LHCN-M2 (cell line): ENCODE data around the gene DACH1. TPM values are rescaled to one million over a fixed set of nuclear protein-coding genes. Genes with fewer than 3 reads are reported as not detected.

Source experiments
- DNase-seq: peaks from one replicate; pipeline ENCODE4 v3.0.0-alpha.2; 2012; ENCODE audit warnings: low read depth
- total RNA-seq: library from RNA; depleted of rRNA; stranded (reverse); fragments of >200 nt; gene quantifications from 2 replicates; pipeline ENCODE4 v1.2.3, GENCODE V29; 2014

DACH1 gene
- total RNA-seq, 1 experiment from 2014 or later = not detected

- DNase-seq = no peak
Observed at GRCh38 chr13:71589032-71589431, 278.0 kb downstream of the DACH1 start.

- DNase-seq = no peak
Observed at GRCh38 chr13:71587817-71588216, 279.2 kb downstream of the DACH1 start.

- DNase-seq = no peak
Observed at GRCh38 chr13:71587193-71587592, 279.8 kb downstream of the DACH1 start.

GRCh38 chr13:71583581-71583980 lies 283.4 kb downstream of the DACH1 start:
- DNase-seq = no peak

- DNase-seq = no peak
Observed at GRCh38 chr13:71580614-71581013, 286.4 kb downstream of the DACH1 start.

DNA sequence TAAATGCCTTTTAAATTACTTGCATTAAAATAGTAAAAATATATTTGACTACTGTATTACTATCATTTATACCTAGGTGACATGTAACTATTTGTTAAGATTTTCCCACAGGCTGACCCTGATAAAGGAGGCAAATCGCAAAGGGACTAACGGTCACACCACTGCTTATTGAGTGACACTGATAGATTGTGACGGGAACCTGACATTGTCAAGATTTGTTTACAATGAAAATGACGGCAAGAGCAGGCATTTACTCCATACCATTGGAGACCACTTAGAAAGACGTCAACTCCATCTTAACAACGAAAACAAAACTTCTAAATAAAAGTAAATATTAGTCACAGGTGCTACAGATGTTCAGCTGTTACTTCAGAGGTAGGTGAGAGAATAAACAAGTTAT lies 289.0 kb downstream of the DACH1 start:
- no peak for DNase-seq

DNA sequence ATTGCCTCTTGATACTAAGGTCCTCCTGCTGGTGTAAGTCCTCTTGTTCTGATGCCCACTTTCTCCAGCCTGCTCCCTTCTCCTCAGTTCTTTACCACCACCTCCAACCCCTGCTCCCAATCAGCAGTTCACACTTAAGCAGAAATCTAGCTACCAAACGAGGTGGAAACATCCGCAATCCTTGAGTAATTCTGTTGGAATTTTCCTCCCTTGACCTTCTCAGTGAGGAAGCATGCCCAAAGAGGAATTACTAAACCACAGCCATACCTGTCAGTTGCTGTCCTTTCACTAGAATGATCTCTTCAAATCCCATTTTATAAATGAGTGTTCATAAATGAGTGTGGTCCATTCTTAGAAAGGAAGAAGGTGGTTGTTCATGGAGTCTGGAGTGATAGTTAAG lies 289.9 kb downstream of the DACH1 start:
- no peak for DNase-seq

DNA sequence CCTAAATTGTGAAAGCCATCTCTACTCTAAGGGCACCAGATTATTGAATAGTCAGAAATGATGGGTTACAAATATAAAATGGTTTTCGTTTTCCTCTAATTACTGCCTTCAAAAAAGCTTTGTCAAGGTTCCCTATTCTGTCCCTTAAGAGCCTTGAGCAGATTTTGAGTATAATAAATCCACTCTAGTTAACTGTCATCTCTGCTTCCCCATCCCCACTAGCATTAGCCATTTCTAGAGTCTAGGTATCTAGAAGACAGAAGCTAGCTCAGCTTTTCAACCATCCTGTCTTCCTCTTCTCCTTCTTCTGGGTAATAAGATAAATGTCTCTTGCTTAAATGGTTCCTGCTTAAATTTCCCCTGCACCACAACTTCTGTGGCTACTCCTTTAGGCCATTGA lies 290.4 kb downstream of the DACH1 start:
- DNase-seq = no peak

DNA sequence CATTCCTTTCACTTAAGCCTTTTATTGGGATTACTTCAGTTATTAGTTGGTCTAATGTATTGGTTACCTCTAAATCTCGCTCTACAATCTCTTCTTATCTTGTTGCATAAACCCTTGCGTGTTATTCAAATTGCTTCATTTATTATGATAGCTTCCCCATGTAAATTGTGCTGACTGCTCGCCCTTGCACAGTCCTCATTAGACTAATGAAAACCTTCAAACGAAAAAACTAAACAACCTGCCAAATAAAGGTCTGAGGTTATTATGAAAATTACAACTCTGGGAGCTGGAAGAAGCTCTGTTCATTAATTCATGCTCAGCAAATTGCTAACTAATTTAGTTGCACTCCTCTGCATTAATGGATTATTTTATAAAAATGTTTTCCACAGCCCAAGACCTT lies 320.1 kb downstream of the DACH1 start:
- DNase-seq = no peak

- no peak for DNase-seq
Observed at GRCh38 chr13:71540098-71540497, 326.9 kb downstream of the DACH1 start.

- no peak for DNase-seq
Observed at GRCh38 chr13:71536201-71536600, 330.8 kb downstream of the DACH1 start.

DNA sequence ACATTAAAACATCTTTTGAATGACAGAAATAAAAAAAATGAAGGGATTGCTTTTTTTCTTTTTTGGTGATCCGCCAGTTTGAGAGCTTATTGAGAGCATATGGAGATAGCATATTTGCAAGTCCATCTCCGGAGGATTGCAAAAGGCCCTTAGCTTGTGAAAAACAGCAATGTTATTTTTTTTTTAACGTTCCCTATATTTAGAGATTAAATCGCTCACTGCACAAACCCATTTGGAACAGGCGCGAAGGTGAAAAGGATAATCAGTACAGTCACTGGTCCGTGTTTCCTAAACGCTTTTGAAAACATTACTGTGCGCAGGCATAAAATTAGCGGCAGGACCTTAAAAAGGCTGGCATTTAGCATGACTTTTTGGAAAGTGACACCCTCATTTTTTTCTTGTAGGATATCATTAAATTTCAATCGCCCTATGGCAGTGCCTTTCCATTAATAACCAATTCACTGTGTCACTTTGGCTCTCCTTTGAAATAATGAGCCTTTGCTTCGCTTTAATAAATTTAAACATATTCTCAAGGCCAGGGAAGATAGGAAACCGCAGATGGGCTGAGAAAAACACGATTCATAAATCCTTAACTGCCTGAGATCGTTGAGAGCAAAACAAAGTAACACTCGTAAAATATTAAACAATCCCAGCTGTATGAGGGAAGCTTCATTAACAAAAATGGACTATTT lies 342.2 kb downstream of the DACH1 start:
- no peak for DNase-seq

- DNase-seq = no peak
Observed at GRCh38 chr13:71524245-71524612, 342.8 kb downstream of the DACH1 start.

DNA sequence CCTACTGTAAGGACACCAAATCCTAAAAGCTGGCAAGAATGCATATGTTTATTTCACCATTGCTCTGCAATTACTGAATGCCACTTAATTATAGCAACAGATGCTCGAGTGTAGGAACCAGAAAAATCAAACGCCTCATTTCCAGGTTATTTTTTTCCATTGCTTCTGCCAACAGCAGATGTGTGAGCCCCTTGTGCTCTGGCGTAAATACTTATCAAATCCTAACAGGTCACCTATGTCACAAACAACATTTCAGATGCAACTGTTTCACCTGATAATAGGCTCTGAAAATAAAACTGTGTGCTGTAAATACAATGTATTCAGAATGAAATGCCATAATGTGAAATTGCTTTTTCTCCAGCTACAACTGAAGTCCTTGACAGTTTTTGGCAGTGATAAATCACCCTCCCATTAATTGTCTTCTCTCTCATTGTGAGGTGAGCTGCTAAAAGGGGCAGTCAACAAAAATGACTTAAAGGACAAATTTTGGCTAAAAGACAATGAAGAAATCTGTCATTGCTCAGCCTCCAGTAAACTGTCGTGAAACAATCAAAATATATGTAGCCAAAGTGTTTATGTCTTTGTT lies 344.0 kb downstream of the DACH1 start:
- DNase-seq = no peak

DNA sequence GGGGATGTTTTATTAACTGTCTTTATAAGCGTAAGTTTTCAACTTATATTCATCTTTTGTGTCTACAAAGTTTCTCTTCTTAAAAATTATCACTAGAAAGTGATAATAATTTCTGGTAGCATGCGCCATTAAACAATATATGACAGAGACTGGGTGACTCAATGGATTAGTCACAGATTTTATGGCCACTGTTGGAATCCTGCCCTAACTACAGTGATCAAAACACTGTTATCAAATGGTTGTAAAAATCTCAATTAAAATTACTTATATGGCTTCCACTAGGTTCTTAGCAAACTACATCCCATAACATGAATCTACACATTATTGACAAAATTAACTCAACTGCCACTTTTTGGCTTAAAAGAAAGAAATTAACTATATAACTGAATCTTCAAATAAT lies 350.0 kb downstream of the DACH1 start:
- DNase-seq = no peak

GRCh38 chr13:71516521-71516920 lies 350.5 kb downstream of the DACH1 start:
- no peak for DNase-seq

- no peak for DNase-seq
Observed at GRCh38 chr13:71515744-71516038, 351.3 kb downstream of the DACH1 start.

- DNase-seq = no peak
Observed at GRCh38 chr13:71514900-71515743, 351.9 kb downstream of the DACH1 start.

DNA sequence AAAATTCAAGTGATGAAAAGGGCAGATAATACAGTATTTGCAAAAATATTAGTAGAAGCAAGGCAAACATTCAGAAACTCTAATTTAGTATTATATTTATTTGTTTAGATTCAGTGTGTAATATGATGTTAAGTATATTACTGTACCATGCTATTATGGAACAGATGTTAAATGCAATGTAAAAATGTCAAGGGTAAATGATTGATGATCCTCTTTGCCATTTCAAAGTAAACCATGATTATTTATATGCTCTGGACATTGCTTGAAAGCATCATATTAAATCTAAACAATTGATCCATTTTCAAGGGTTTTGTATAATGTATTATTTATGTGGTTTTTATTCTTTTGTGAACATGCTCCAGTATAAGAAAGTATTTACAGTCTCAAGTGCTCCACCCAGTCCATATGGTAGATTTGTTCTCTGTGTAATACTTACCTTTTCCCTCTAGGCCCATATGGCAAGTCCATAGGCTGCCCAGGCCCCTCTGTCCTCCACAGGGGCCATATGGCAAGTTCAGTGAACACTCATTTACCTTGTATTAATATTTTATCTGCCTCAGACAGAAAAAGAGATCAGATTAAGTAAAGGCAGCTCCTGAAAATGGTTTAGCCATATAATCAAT lies 353.5 kb downstream of the DACH1 start:
- no peak for DNase-seq

GRCh38 chr13:71503781-71504180 lies 363.2 kb downstream of the DACH1 start:
- no peak for DNase-seq

DNA sequence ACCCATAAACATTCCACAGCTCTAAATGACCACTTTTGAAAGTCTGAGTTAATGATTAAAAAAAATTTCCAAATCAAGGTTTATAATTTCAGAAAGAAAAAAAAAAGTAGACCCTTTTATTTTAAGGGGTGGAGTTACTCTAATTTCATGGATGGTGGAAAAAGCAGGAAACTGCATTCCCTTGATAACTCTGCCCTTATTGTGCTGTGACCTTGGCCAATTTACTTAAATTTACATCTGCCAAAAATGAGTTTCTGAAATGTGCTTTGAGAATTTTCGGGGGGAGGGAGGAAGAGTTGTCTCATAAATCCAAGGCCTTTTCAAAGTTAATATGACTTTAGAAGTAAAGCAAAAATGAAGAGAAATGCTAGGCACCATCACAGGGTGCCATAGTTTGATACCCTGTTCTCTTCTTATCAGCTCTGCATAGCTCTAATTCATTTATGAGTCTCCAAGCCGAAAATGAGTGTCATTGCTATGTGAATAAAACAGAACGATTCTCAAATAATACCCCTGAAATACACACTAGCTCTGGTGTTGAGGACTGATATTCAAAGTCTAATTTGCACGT lies 367.0 kb downstream of the DACH1 start:
- DNase-seq = no peak

DNA sequence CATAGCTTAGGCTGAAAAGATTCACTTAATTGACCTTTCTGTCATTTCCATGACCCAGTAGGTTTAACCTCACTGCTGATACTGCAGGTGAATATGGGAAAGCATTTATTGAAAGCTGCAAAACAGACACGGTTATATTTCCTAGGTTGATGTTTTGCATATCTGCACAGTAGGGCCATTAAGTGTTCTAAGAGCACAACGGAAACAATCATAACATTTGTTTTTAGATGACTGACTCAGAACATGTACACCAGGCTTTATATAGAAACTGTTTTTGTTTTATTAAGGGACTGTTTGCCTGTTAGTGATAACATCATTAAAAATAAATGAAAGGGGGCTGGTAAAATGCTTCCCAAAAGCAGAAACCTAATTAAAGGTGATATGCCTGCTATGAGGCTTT lies 367.8 kb downstream of the DACH1 start:
- DNase-seq = no peak
